ENCODE data around the gene SIX6. TPM values are rescaled to one million over a fixed set of nuclear protein-coding genes. Genes with fewer than 3 reads are reported as not detected.
"Not testable (repeated sequence)": the region's sequence is repeated elsewhere in the genome, so short reads cannot be mapped to it uniquely, and the experiment has no call there.

SIX6 gene
- polyA plus RNA-seq (2013, experiment 1 of 2): 0.15 TPM
- polyA plus RNA-seq (2013, experiment 2 of 2): 0.13 TPM

GRCh38 chr14:60508707-60509437 is at the start of gene SIX6:
Gene SIX6 (plus strand): TSS chr14:60509146. CDS start chr14:60509399, 253 bp downstream.
- peaks cover 72% of the 10 kb centered on the region for H3K4me1 ChIP-seq (ENCODE audit: insufficient read depth, low read length)
- no peak within 1 kb of the TSS for H3K27ac ChIP-seq (ENCODE audit: low read depth, low read length)
- H3K9ac ChIP-seq (ENCODE audit: low read depth, low read length): no peak within 1 kb of the TSS
- H3K9me3 ChIP-seq (ENCODE audit: insufficient read depth, low read depth, low read length): no peaks in the 10 kb centered on the region
- peak within 1 kb of the TSS; percentile 49 for H3K4me3 ChIP-seq (ENCODE audit: low read length)
- WGBS: under 1% methylated on average over 53 of the region's 55 CpGs
- H3K27me3 ChIP-seq (ENCODE audit: insufficient read depth, low read length): peaks cover 100% of the 10 kb centered on the region
- H3K36me3 ChIP-seq (ENCODE audit: insufficient read depth, low read length): no peaks in the 10 kb centered on the region

GRCh38 chr14:60480248-60480647 is 28.7 kb upstream of the SIX6 start:
- H3K27ac ChIP-seq (ENCODE audit: low read depth, low read length); H3K9ac ChIP-seq (ENCODE audit: low read depth, low read length); H3K4me1 ChIP-seq (ENCODE audit: insufficient read depth, low read length); H3K4me3 ChIP-seq (ENCODE audit: low read length); H3K9me3 ChIP-seq (ENCODE audit: insufficient read depth, low read depth, low read length); H3K36me3 ChIP-seq (ENCODE audit: insufficient read depth, low read length): not testable (repeated sequence)
- 94% methylated on average over 7 of the region's 7 CpGs for WGBS
- peaks cover 11% of the 10 kb centered on the region for H3K27me3 ChIP-seq (ENCODE audit: insufficient read depth, low read length)

- Histone ChIP-seq H3K27ac (ENCODE audit: low read depth, low read length) (no peak overlapping the region), H3K9ac (ENCODE audit: low read depth, low read length) (no peak overlapping the region), H3K9me3 (ENCODE audit: insufficient read depth, low read depth, low read length) (peaks cover 3% of the 10 kb centered on the region; the same call in 1 of the 2 replicates), H3K36me3 (ENCODE audit: insufficient read depth, low read length) (no peaks in the 10 kb centered on the region), H3K27me3 (ENCODE audit: insufficient read depth, low read length) (peaks cover 36% of the 10 kb centered on the region), H3K4me1 (ENCODE audit: insufficient read depth, low read length) (peaks cover 8% of the 10 kb centered on the region; the same call in 1 of the 2 replicates), H3K4me3 (ENCODE audit: low read length) (no peak overlapping the region)
- no CpG with 5 or more reads among the region's 1 CpG for WGBS
Observed at GRCh38 chr14:60482743-60483142, 26.2 kb upstream of the SIX6 start.

GRCh38 chr14:60485057-60485597 is 23.8 kb upstream of the SIX6 start:
- Histone ChIP-seq H3K36me3 (ENCODE audit: insufficient read depth, low read length) (no peaks in the 10 kb centered on the region), H3K27me3 (ENCODE audit: insufficient read depth, low read length) (peaks cover 60% of the 10 kb centered on the region), H3K27ac (ENCODE audit: low read depth, low read length) (no peak overlapping the region), H3K4me1 (ENCODE audit: insufficient read depth, low read length) (peaks cover 8% of the 10 kb centered on the region; the same call in 1 of the 2 replicates), H3K4me3 (ENCODE audit: low read length) (peak overlapping the region; percentile 63), H3K9ac (ENCODE audit: low read depth, low read length) (peak overlapping the region; percentile 75), H3K9me3 (ENCODE audit: insufficient read depth, low read depth, low read length) (peaks cover 3% of the 10 kb centered on the region; the same call in 1 of the 2 replicates)
- WGBS: 4% methylated on average over 25 of the region's 25 CpGs

GRCh38 chr14:60485598-60486251 is 23.2 kb upstream of the SIX6 start, which contains the start of gene C14orf39:
Gene C14orf39 (minus strand): TSS chr14:60486063. CDS start chr14:60485078, 985 bp downstream.
- H3K4me1 ChIP-seq (ENCODE audit: insufficient read depth, low read length): peaks cover 8% of the 10 kb centered on the region; the same call in 1 of the 2 replicates
- H3K9me3 ChIP-seq (ENCODE audit: insufficient read depth, low read depth, low read length): no peaks in the 10 kb centered on the region
- peak within 1 kb of the TSS; percentile 63 for H3K4me3 ChIP-seq (ENCODE audit: low read length)
- under 1% methylated on average over 57 of the region's 57 CpGs for WGBS
- H3K27ac ChIP-seq (ENCODE audit: low read depth, low read length): no peak within 1 kb of the TSS
- H3K9ac ChIP-seq (ENCODE audit: low read depth, low read length): peak within 1 kb of the TSS; percentile 75
- no peaks in the 10 kb centered on the region for H3K36me3 ChIP-seq (ENCODE audit: insufficient read depth, low read length)
- H3K27me3 ChIP-seq (ENCODE audit: insufficient read depth, low read length): peaks cover 64% of the 10 kb centered on the region

- H3K27ac ChIP-seq (ENCODE audit: low read depth, low read length): no peak overlapping the region
- 48% methylated on average over 2 of the region's 2 CpGs for WGBS
- H3K9ac ChIP-seq (ENCODE audit: low read depth, low read length): no peak overlapping the region
- H3K4me1 ChIP-seq (ENCODE audit: insufficient read depth, low read length): peaks cover 8% of the 10 kb centered on the region; the same call in 1 of the 2 replicates
- H3K9me3 ChIP-seq (ENCODE audit: insufficient read depth, low read depth, low read length): no peaks in the 10 kb centered on the region
- no peaks in the 10 kb centered on the region for H3K36me3 ChIP-seq (ENCODE audit: insufficient read depth, low read length)
- no peak overlapping the region for H3K4me3 ChIP-seq (ENCODE audit: low read length)
- peaks cover 68% of the 10 kb centered on the region for H3K27me3 ChIP-seq (ENCODE audit: insufficient read depth, low read length)
Observed at GRCh38 chr14:60487211-60487610, 21.7 kb upstream of the SIX6 start.

- Histone ChIP-seq H3K27me3 (ENCODE audit: insufficient read depth, low read length) (peaks cover 68% of the 10 kb centered on the region), H3K4me3 (ENCODE audit: low read length) (no peak overlapping the region), H3K36me3 (ENCODE audit: insufficient read depth, low read length) (no peaks in the 10 kb centered on the region), H3K9ac (ENCODE audit: low read depth, low read length) (no peak overlapping the region), H3K9me3 (ENCODE audit: insufficient read depth, low read depth, low read length) (no peaks in the 10 kb centered on the region), H3K4me1 (ENCODE audit: insufficient read depth, low read length) (peaks cover 8% of the 10 kb centered on the region; the same call in 1 of the 2 replicates), H3K27ac (ENCODE audit: low read depth, low read length) (no peak overlapping the region)
Observed at GRCh38 chr14:60488175-60488574, 20.8 kb upstream of the SIX6 start.

GRCh38 chr14:60490270-60490669 is 18.7 kb upstream of the SIX6 start:
- WGBS: 86% methylated on average over 3 of the region's 3 CpGs
- Histone ChIP-seq H3K9ac (ENCODE audit: low read depth, low read length) (no peak overlapping the region), H3K4me3 (ENCODE audit: low read length) (no peak overlapping the region), H3K27me3 (ENCODE audit: insufficient read depth, low read length) (peaks cover 57% of the 10 kb centered on the region), H3K27ac (ENCODE audit: low read depth, low read length) (no peak overlapping the region), H3K9me3 (ENCODE audit: insufficient read depth, low read depth, low read length) (no peaks in the 10 kb centered on the region), H3K36me3 (ENCODE audit: insufficient read depth, low read length) (no peaks in the 10 kb centered on the region), H3K4me1 (ENCODE audit: insufficient read depth, low read length) (peaks cover 5% of the 10 kb centered on the region; the same call in 1 of the 2 replicates)

- H3K27me3 ChIP-seq (ENCODE audit: insufficient read depth, low read length): peaks cover 18% of the 10 kb centered on the region
- no peak overlapping the region for H3K4me3 ChIP-seq (ENCODE audit: low read length)
- H3K9ac ChIP-seq (ENCODE audit: low read depth, low read length): no peak overlapping the region
- no peaks in the 10 kb centered on the region for H3K36me3 ChIP-seq (ENCODE audit: insufficient read depth, low read length)
- WGBS: 81% methylated on average over 1 of the region's 1 CpG
- H3K4me1 ChIP-seq (ENCODE audit: insufficient read depth, low read length): no peaks in the 10 kb centered on the region
- H3K9me3 ChIP-seq (ENCODE audit: insufficient read depth, low read depth, low read length): no peaks in the 10 kb centered on the region
- no peak overlapping the region for H3K27ac ChIP-seq (ENCODE audit: low read depth, low read length)
Observed at GRCh38 chr14:60495946-60496345, 13.0 kb upstream of the SIX6 start.

GRCh38 chr14:60502541-60502940 is 6.4 kb upstream of the SIX6 start:
- Histone ChIP-seq H3K9me3 (ENCODE audit: insufficient read depth, low read depth, low read length) (no peaks in the 10 kb centered on the region), H3K27me3 (ENCODE audit: insufficient read depth, low read length) (peaks cover 73% of the 10 kb centered on the region)

GRCh38 chr14:60505448-60505847 is 3.5 kb upstream of the SIX6 start:
- H3K9ac ChIP-seq (ENCODE audit: low read depth, low read length): no peak overlapping the region
- 30% methylated on average over 1 of the region's 2 CpGs for WGBS
- H3K27me3 ChIP-seq (ENCODE audit: insufficient read depth, low read length): peaks cover 100% of the 10 kb centered on the region
- peaks cover 41% of the 10 kb centered on the region for H3K4me1 ChIP-seq (ENCODE audit: insufficient read depth, low read length)
- no peak overlapping the region for H3K27ac ChIP-seq (ENCODE audit: low read depth, low read length)
- no peaks in the 10 kb centered on the region for H3K9me3 ChIP-seq (ENCODE audit: insufficient read depth, low read depth, low read length)
- H3K36me3 ChIP-seq (ENCODE audit: insufficient read depth, low read length): no peaks in the 10 kb centered on the region
- no peak overlapping the region for H3K4me3 ChIP-seq (ENCODE audit: low read length)

More at GRCh38 chr14:60502541-60502940, 6.4 kb upstream of the SIX6 start:
- Histone ChIP-seq H3K9ac (ENCODE audit: low read depth, low read length) (no peak overlapping the region), H3K4me1 (ENCODE audit: insufficient read depth, low read length) (peaks cover 21% of the 10 kb centered on the region; the same call in 1 of the 2 replicates), H3K36me3 (ENCODE audit: insufficient read depth, low read length) (no peaks in the 10 kb centered on the region), H3K4me3 (ENCODE audit: low read length) (no peak overlapping the region), H3K27ac (ENCODE audit: low read depth, low read length) (no peak overlapping the region)

Data from HUES64 (cell line).